LHCN-M2 (cell line): ENCODE results near the gene ARHGEF35. TPM values are rescaled to one million over a fixed set of nuclear protein-coding genes. Genes with fewer than 3 reads are reported as not detected.
"Not testable (repeated sequence)": the region's sequence is repeated elsewhere in the genome, so short reads cannot be mapped to it uniquely, and the experiment has no call there.

ENCODE experiments used
- DNase-seq: peaks from one replicate; pipeline ENCODE4 v3.0.0-alpha.2; 2012; ENCODE audit warnings: low read depth
- polyA plus RNA-seq: library from polyadenylated mRNA; unstranded; fragments of >200 nt; gene quantifications from one replicate; pipeline ENCODE4 v1.2.1, GENCODE V29; 2012; ENCODE audit warnings: missing spikeins
- total RNA-seq: library from RNA; depleted of rRNA; stranded (reverse); fragments of >200 nt; gene quantifications from 2 replicates; pipeline ENCODE4 v1.2.3, GENCODE V29; 2014; rRNA removed

The ARHGEF35 gene
- 0.13 and 0.46 TPM in 2 replicates for total RNA-seq
- polyA plus RNA-seq = 1.7 TPM

DNA sequence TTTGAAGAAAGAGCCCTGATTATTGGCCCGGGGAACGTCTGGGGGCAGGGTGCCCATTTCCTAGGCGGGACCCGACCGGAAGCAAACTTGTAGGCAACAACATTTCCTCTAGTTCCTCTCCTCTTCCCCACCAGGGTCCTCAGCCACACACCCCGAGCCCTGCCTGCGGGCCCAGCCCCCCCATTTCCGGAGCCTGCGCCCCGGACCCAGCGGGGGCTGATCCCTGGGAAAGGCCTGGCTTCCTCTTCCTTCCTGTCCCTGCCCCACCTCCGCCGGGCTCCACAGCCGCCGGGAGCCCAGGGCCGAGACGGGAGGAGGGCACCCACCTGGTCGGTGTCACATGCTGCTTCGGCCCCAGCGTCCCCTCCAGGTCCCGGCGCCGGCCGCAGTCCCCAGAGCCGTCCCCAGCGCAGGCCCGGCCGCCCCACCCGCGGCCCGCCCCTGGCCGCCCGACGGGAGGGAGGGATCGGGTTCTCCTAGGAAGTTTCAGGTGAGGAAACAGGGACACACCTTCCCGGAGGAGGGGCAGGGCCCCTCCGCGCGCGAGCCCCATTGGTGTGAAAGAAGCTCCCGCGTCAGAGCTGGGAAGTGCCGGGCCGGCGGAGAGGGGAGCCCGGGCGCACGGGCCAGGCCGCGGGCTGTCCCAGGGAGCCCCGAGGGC is at the start of gene ARHGEF35:
ARHGEF35 (minus strand) TSS at position 622 of the 661 bp plus-strand sequence. CDS start 7,450 bp downstream, outside the sequence.
- not testable (repeated sequence) for DNase-seq

- DNase-seq = not testable (repeated sequence)
These were observed 49.7 kb upstream of the ARHGEF35 start for GRCh38 chr7:144245372-144245771.

GRCh38 chr7:144239365-144239764 is 43.7 kb upstream of the ARHGEF35 start, which contains the start of gene OR2A42:
Gene OR2A42, minus strand, starts transcription at chr7:144239605. Its CDS starts 6,762 bp downstream, at chr7:144232843.
- DNase-seq = not testable (repeated sequence)

GRCh38 chr7:144238530-144239082 is 43.0 kb upstream of the ARHGEF35 start:
- DNase-seq = not testable (repeated sequence)

DNA sequence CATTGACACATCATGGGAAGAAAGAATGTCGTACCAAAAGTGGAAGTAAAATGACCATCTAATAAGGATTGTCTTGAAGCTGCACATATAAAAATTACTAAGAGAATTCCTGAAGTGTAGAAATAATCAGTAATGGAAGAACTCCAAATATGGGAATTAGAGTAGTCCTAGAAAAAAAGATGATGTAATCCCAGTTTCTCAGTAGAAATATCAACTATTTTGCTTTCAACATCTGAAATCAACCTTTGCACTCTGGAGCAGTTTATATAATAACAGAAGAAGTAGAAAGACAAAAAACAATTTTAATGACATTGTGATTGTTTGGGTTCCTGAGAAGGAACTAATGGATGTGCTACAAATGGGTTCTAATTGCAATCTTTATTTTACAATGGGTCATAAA is 37.4 kb upstream of the ARHGEF35 start:
- not testable (repeated sequence) for DNase-seq

- not testable (repeated sequence) for DNase-seq
These were observed 35.4 kb upstream of the ARHGEF35 start for GRCh38 chr7:144231027-144231426.

DNA sequence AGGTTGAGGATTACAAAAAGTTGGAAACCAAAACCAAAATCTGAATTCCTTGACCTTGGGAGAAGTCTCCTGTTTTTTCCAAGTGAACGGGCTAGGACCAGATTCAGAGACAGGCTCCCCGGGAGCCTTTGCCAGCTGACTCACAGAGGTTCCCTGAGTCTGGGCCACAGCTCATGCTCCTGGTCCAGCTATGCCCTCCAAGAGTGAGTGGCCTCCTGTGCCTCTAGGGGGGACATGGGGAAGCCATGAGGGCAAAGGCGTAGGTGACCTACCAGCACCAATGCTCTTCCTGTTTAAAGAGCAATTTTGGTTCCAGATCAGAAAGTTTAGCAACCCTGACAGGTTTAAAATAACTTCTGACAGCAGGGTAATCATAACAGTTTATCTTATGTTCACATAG is 33.2 kb upstream of the ARHGEF35 start:
- DNase-seq = not testable (repeated sequence)

- not testable (repeated sequence) for DNase-seq
These were observed 31.2 kb upstream of the ARHGEF35 start for GRCh38 chr7:144226866-144227265.

GRCh38 chr7:144223675-144224074 is 28.0 kb upstream of the ARHGEF35 start:
- not testable (repeated sequence) for DNase-seq

- not testable (repeated sequence) for DNase-seq
These were observed 24.9 kb upstream of the ARHGEF35 start for GRCh38 chr7:144220531-144220930.

DNA sequence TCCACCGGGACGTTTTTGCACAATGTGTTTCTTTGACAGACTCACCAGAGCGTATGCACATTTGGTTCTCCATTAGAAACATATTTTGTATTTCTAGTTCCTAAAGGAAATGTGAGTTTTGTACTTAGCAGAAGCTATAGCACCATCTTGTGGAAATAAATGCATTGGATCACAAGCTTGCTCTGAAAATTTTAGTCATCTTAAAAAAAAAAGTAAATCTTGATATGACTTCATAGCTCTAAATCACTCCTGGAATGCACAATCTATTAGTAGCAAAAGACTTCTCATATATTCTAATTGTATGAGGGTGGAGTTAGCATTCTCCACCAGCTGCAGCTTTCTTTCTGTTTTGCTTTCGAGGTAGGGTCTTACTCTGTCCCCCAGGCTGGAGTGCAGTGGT is 23.5 kb upstream of the ARHGEF35 start:
- DNase-seq = not testable (repeated sequence)

GRCh38 chr7:144218581-144218980 is 22.9 kb upstream of the ARHGEF35 start:
- not testable (repeated sequence) for DNase-seq

- DNase-seq = not testable (repeated sequence)
These were observed 21.6 kb upstream of the ARHGEF35 start for GRCh38 chr7:144217200-144217599.

GRCh38 chr7:144205306-144205705 is 9.7 kb upstream of the ARHGEF35 start:
- not testable (repeated sequence) for DNase-seq

GRCh38 chr7:144203086-144203485 is 7.5 kb upstream of the ARHGEF35 start:
- not testable (repeated sequence) for DNase-seq

DNA sequence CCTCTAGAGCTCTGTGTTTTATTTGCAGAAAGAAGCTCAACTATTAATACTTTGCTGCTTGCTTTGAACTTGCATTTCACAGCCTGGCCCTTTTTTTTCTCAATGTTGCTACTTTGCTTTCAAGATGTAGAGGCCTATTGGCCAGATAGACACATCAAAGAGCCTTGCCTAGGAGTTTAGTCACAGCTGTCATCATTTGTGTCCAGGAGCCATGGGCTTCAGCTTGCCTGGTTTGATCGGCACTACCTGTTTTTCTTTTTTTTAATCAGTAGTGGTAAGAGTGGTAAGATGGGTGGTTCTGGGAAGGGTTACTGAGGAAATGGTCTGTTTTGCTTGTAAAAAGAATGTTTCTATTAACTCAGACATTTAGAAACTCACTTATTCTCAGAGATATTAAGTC is 6.3 kb upstream of the ARHGEF35 start:
- not testable (repeated sequence) for DNase-seq

GRCh38 chr7:144198934-144199333 is 3.3 kb upstream of the ARHGEF35 start:
- DNase-seq = not testable (repeated sequence)

- not testable (repeated sequence) for DNase-seq
These were observed 1.2 kb downstream of the ARHGEF35 start for GRCh38 chr7:144194453-144194852.

DNA sequence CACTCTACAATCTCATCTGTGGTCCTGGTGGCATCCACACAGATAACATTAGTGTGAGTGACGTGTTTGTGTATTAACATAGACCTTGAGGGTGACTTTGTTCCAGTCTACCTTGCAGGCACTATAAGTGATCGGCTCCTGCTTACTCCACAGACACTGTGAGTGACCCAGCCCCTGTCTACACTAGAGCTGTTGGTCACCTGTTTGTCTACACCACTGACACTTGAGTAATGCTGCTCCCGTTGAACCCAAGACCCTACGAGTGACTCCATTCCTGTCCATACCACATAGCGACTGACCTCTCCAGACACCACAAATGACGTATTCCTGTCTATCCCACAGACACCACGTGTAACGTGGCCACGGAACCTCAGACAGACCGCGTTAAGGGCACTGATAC is 1.9 kb downstream of the ARHGEF35 start:
- DNase-seq = not testable (repeated sequence)

GRCh38 chr7:144188578-144189171 is 7.0 kb downstream of the ARHGEF35 start:
- not testable (repeated sequence) for DNase-seq

DNA sequence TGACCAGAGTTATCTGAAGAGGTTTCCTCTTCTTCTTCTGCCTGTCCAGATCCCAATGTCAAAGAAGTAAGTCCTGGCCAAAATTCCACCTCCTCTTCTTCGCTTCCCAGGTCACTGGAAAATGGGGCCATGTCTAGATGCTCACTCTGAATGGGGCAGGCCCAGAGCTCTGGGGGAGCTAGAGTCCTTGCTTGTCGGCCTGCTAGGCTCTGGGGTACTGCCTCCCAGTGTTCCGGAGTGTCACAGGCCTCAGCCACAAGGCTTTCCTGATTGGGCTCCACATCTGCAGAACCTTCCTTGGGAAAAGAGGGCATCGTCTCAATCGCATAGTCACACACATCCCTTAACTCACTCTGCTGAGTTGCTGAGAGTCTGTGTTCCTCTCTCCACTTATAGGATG is 7.8 kb downstream of the ARHGEF35 start:
- DNase-seq = not testable (repeated sequence)

- DNase-seq = not testable (repeated sequence)
These were observed 12.5 kb downstream of the ARHGEF35 start, which contains the start of gene CTAGE4 for GRCh38 chr7:144183166-144183565. Gene CTAGE4, plus strand, starts transcription at chr7:144183466. Its CDS starts 38 bp downstream, at chr7:144183504.
